ENCODE measurements around the gene DPYSL4.
A peak's percentile ranks its signal among the peaks of the same experiment; 100 is the strongest.
"Not testable (repeated sequence)": the region's sequence is repeated elsewhere in the genome, so short reads cannot be mapped to it uniquely, and the experiment has no call there.

The DPYSL4 gene

DNA sequence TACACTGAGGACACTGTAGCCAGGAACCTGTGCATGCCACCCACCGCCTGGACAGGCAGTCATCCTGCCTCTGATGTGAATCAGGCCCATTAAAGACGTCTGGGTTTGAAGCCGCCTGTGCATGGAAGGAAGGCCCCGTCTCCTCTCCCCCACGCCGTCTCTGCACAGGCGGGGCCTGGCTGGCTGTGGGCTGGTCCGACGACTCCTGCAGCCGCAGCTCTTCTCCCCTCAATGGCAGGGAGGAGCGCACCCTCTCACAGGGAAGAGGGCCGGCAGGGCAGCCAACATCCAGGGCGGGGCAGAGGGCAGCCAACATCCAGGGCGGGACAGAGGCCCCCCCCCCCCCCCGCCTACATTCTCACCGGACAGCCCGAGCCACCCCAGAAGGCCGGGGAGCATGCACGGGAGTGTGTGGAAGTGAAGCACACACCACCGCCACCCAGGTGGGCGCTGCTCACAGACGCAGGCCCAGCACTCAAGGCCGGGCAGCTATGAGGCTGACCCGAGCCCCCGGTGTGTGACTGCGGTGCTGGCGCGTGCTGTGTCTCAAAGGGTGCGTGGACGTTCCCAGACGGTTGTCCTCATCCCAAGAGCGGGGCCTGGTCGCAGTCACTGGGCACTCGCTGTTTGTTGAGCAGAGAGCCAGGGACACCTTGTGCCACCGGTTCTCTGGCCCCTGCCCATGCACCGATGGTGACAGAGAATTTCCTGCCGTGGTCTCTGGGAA lies 19.1 kb downstream of the DPYSL4 start:
- DNase-seq, result no peak

DNA sequence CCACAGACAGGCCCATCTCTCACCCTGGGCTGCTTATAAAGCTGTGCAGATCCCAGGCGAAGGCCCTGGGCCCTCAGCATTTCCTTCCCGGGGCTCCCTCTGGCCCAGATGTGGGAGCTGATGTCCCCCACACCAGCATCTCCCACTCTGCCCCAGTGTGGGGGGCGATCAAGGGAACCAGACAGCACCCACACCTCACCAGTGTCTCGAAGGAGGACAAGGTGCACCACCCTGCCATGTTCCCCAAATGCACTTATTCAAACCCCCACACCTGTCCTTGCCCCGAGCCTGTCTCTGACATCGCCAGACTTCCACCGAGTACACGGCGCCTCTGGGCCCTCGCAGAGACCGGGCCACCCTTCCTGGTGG lies 19.6 kb downstream of the DPYSL4 start:
- DNase-seq, result no peak

DNA sequence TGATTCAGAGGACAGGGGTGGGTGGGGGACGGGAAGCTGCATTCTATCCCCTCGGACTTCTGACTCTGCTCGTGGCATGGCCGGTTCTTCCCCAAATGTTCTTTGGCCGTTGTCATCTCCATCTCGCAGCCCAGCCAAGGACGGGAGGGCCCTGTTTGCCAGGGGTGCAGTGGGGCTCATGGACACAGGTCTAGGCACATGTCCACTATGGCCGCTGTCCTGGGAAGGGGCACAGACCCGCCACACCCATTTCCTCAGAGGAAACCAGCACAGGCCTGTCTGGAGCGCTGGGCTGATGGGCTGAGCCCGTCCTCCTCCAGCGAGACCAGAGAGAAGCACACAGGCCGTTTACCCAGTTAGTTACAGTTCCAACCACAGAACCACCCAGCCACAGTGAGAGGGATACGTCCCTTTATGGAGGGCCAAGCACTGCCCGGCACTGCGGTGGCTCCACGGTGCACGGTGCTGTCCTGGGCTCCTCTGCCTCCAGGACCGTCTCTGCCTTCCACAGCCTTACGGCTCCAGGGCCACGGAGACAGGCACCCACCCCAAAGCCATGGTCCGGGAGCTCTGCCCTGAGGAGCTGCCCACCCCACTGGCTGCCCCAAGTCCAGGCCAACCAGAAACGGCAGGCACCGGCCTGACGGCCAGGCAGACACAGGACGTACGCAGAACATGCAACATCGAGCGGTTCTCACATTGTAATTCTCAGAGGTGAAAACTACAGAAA lies 20.2 kb downstream of the DPYSL4 start:
- DNase-seq, result no peak

DNA sequence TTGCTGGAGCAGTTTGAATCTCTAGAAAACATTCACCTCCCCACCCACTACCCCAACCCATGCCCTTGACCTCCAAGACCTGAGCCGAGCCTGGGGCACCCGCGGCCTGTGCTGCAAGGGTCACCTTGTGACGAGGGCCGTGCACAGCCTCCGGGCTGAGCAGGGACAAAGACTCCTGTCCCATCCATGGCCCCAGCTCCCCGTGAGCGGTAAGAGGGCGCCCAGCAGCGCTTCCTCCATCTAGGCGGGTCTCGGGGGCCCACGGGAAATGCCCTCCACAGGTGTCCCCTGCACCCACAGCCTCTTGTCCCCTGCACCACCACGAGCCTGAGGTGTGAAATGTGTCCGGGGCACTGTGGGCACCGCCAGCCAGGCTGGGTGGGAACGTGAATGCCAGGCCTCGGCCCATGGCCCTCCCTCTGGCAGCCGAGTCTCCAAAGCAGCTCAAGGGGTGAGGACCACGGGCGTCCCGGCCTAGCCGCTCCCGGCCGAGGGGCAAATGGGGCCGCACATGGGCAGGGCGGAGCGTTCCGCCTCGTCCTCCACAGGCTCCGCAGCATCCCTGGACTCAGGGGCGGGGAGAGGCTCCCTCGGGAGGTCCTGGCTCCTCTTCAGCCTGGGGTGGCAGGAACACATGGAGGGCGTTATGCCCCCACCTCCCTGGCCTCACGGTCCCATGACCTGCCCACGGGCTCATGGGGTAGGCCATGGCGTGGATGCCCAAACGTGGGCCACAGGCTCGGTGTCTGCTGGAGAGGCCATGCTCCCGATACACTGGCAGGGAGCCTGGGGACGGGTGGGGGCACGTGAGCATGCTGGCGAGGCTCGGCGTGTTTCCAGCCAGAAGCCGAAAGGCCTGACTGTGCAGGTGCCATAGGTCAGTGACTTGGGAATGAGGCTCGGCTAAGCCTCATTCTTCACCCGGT lies 21.1 kb downstream of the DPYSL4 start:
- DNase-seq, result no peak

DNA sequence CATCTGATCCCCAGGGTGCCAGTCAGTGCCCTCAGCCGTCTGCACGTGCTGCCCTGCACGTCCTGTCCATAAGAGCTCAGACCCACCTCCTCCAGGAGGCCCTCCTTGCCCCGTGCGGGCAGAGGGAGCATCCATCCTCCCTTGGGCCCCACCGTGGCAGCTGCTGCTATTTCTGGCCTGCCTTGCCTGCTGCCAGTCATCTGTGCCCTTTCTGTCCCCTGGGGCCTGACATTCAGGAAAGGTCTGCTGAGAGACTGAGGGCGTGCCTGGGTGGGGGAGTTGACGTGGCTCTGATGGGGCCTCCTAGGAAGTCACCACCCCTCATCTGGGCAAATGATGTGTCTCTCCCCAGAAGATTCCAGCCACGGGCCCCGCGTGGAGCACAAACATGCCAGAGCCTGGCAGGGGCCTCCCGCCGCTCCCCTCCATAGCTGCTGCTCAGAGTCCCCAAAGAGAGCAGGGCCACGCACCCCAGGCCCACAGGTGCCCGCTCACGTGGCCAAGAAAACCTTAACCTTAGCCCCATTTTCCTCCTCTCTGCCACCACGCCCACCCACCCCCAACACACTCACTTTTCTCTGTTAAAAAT lies 21.8 kb downstream of the DPYSL4 start:
- no peak for DNase-seq

DNA sequence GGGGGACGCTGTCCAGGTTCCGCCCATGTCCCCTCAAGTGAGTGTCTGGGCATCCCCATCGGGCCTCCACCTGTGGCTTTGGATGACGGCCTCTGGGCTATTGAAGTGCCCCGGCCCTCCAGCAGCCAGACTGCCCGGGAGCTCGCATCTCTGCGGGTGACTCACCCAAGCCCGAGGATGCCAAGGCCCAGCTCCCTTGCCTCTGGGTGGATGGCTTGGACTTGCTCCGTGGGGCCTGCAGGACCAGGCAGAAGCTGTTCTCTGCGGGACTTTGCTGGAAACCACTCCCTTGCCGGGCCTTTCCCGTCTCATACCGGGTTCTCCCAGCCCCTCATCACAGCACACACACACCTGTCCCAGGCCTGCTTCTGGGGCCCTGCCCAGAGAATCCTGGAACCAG lies 22.4 kb downstream of the DPYSL4 start:
- no peak for DNase-seq

DNA sequence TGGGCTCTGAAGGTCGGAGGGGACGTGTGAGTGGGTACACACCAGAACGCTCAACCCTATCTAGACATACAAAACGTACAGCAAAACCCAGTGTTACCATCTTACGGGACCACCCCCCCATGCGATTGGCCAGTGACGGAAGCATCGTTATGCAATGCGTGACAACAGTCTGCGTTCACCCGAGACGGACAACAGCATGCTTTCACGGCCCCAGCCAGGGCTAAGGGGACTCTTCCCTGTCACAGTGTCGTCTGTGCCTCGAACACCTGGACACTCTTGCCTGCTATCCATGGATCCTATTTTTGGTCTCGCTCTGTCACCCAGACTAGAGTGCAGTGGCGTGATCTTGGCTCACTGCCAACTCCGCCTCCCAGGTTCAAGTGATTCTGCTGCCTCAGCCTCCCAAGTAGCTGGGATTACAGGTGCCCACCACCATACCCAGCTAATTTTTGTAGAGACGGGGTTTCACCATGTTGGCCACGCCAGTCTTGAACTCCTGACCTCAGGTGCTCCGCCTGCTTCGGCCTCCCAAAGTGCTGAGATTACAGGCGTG lies 23.3 kb downstream of the DPYSL4 start:
- no peak for DNase-seq

DNA sequence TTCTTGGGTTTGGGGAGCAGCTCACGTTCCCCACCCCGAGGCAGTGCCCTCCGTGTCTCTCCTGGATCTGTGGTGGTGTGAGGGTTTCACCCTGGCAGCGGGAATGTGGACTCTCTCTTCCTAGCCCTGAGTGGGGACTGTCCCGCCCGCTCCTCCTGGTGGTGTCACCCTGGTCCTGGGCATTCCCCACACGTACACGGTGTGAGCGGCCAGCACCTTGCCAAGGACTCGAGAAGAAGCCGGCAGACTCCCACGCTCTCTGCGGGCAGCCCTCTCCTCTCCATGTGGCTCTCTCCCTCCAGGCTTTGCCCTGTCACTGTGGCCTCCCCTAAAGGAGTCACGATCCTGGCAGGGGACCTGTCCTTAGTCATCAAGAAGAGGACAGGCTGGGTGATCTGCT lies 24.0 kb downstream of the DPYSL4 start:
- no peak for DNase-seq

DNA sequence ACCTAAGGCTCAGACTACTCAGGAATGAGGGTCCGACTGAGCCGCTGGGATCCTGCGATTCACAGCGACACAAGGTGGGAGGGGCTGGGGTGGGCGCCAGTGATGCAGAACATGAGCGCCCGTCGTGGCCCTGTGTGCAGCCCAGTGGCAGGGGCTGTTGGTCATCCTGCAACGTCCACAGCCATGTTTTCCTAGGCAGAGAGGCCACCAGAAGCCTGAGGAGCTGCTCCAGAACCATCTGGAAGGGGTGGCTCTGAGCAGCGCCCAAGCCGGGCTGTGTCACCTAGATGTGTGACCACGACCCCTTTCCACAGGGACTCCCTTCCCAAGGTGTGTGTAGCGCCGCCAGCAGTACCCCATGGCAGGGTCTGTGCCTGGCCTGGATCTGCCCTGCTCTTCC lies 24.5 kb downstream of the DPYSL4 start:
- no peak for DNase-seq

DNA sequence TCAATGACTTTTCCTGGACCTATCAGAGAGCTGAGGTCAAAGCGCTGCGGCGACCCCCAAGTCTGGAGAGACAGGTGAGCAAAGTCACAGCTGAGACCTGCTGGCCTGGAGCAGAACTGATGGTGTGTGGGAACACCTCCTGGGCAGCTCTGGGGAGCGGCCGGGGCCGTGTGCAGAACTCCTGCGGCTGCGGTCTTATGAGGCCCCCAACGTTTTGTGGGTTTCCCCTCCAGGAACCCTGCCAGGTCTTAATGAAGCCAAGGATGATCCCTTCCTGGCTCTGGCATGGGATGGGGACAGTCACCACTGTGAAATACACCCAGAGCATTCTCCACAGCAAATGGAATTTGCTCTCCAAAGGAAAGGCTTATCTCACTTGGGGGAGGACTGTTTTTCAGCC lies 26.1 kb downstream of the DPYSL4 start:
- DNase-seq, result no peak

DNA sequence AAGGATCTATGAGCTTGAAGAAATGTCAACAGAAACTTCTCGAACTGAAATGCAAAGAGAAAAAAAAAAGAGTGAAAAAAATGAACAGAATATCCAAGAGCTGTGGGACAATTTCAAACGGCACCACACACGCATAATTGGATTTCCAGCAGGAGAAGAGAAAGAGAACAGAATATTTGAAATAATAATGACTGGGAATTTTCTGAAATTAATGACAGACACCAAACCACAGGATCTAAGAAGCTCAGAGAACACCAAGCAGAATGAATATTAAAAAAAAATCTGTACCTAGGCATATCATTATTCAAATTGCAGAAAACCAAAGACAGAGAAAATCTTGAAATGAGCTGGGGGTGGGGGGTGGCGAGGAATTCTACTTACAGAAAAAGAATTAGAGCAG lies 27.2 kb downstream of the DPYSL4 start:
- no peak for DNase-seq

DNA sequence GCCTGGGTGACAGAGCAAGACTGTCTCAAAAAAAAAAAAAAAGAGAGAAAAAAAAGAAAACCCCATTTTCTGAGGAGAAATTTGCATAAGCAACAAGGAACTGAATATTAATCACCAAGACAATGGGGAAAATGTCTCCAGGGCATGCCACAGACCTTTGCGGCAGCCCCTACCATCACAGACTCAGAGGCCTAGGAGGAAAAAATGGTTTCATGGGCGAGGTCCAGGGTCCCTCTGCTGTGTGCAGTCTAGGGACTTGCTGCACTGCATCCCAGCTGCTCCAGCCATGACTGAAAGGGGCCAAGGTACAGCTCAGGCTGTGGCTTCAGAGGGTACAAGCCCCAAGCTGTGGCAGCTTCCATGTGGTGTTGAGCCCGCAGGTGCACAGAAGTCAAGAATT lies 29.7 kb downstream of the DPYSL4 start:
- DNase-seq, result not testable (repeated sequence)

DNA sequence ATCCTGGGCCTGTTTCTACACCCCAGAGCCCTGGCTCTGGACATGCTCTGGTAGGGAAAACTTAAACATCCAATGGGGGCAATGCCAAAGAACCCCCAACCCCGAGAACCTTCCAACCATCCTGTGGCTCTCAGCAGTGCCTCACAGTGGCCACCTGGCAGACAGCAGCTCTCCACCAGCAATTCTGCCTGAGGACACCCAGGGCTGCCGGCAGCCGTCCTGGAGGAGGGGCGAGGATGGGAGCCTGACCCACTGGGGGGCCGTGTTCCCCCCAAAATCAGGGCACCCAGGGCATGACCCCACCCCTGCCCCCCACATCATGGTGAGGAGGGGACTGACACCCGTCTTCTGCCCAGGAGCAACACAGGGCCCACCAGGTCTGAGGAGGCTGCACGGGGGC lies 32.7 kb downstream of the DPYSL4 start:
- no peak for DNase-seq

DNA sequence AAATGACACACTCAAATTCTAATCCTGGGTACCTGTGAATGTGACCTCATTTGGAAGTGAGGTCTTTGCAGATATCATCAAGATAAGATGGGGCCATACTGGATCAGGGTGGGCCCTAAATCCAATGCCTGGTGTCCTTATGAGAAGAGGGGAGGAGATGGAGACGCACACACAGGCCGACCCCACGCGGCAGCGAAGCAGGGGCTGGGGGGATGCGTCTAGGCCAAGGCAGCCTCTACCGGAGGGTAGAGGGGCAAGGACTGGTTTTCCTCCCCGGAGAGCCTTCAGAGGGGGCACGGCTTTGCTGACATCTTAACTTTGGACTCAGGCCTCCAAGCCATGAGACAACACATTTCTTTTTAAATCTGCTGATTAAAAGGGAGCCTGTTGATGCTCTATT lies 33.3 kb downstream of the DPYSL4 start:
- DNase-seq, result no peak

DNA sequence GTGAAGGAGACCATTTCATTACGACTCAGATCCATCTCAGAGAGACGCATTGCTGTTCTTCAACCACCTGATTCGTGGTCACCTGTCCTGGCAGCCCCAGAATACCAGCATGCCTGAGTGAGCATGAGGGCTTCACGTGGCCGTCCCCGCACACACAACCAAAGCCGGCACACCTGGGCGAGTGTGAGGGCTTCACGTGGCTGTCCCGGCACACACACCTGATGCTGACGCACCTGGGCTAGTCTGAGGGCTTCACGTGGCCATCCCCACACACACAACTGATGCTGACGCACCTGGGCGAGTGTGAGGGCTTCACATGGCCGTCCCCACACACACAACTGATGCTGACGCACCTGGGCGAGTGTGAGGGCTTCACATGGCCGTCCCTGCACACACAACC lies 34.2 kb downstream of the DPYSL4 start:
- DNase-seq, result not testable (repeated sequence)

DNA sequence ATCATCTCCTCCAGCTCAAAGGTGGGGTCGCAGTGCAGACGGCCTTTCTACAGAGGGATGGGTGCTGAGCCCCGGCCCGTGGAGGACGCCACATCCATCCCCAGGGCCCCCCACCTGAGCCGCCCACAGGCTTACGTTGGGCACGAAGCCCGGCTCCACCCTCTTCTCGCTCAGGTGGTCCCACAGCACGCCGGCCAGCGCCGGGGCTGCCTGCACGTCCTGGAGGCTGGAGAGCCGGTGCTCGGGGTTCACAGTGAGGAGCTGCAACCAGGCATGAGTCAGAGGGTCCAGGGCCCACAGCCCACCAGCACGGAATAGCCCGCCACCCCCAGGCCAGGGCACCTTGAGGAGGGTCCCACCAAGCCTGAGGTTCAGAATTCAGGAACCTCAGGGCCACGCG lies 36.0 kb downstream of the DPYSL4 start:
- DNase-seq, result no peak

DNA sequence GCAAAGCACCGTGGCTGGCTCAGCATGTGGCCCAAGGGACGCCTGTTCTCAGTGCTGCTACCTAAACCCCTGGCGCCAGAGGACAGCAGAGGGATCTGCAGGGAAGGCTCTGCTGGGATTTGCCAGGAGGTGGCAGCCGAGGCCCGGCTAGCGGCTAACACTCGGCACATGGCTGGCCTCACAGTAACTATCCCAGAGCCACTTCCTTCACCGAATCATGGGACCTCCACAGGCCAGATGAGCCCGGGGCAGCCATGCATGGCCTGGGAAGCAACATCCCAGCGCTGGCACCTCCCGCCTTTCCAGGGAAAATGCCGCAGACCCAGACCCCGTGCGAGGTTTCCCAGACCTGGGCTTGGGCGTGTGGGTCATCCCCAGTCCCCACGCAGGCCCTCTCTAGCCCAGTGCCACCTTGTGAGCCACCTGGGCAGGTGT lies 36.4 kb downstream of the DPYSL4 start:
- peak in 53 of 56 donors; percentile 6 to 83 (median 56) for DNase-seq

DNA sequence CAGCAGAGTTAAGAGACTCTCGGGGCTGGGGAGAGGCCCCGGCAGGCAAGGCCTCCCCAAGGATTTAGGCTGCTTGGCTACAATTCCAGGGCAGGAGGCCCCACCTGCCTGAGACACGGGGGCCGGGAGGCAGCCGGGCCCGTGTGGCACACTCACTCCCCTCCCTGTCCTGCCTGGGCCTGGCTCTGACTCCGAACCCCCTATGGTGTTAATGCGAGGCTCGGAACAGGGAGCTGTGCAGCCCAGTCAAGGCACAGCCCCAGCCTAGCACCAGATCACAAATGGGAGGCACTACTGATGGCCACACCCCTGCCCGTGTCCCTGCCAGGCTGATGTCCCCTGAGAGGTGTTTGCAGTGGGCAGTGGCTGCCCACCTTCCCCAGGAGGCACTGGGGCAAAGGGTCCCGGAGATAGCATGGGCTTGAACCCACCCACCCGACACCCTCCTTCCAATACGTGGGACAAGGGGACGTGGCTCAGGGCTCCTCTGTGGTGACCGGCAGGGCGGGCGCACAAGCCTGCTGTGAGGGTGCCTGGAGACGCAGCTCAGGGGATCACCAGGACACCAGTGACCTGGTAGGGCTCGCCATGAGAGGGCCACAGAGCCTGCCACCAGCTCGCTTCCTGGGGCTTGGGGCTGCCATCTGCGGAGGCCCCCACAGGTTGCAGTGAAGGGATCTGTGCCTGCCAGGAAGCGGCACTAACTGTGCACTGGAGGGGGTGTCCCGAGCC lies 37.0 kb downstream of the DPYSL4 start:
- no peak for DNase-seq

DNA sequence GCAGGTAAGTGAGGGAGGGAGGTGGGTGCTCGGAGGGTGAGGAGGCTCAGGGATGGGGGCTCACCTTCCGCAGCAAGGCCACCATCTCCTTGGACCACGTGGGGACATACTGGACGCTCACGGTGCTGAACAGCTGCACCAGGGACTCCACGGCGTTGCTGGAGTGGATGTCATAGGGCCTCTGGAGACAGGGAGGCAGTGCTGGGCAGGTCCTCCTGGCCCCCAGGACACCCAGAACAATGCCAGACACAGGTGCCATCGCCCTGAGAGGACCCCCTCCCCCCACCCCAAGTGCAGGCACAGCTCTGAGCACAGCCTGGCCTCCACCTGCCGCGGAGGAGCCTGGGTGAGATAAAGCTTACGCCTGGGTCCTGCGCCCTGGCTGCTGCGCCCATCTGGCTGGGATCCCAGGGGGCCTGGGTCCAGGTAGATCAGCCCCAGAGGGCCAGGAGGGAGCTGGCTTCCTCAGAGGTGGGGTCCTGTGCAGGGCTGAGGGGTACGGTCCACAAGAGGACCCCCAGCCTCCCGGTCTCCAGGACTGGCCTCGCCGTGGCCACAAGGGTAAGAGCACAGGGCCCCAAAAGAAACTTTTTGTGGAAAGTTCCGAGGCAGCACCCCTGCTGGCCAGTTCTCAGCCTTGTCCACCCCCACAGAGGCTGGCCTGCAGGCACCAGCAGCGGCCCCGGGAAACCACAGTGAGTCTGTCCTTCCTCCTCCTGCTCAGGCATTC lies 37.8 kb downstream of the DPYSL4 start:
- no peak for DNase-seq

Measured in nucleus accumbens (tissue), 56 donors.